Fibroblast of skin of left biceps (primary cell): ENCODE results near the gene DHTKD1.
"Not testable (repeated sequence)": the region's sequence is repeated elsewhere in the genome, so short reads cannot be mapped to it uniquely, and the experiment has no call there.

Source experiments
- DNase-seq, 2 experiments: peaks; one replicate each; pipeline ENCODE4 v3.0.0-alpha.2; 2013; ENCODE audit warnings: low read depth in 2 of 2

The DHTKD1 gene

DNA sequence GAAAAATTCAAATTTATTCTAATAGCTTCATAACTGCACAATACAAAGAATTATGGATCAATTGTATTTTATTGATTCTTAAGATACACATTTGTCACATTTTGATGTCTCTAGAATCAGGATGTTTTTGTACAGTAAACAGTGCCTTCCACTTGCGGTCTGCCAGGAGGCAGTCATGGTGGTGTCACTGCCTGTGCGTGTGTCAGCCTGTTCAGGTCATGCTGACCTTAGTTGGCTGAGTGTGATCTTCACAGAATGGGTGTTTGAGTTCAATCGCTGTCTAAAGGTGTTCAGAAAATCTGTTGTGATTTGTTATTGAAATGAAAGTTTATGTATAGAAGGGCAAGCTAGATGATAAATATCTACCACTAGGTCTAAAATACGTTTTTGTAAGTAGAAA lies 81.4 kb downstream of the DHTKD1 start:
- DNase-seq = no peak

DNA sequence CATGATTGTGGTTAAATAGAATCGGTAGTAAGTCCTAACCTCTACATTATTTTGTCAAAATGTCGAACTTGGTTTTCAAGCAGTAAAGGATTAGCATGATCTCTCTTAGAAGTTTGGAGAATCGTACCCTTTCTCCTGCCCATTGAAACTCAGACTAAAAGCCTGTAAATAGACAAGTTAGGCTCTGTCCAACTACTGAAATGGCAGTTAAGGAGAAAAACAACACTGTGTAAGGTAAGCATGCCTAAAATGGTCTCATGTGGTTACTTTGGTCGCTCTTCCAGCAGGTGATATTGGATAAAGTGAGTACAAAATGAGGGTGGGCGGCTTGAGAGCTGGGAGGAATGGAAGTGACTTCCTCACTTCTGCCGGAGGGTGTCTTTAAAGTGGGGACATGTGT lies 85.8 kb downstream of the DHTKD1 start:
- no peak for DNase-seq

DNA sequence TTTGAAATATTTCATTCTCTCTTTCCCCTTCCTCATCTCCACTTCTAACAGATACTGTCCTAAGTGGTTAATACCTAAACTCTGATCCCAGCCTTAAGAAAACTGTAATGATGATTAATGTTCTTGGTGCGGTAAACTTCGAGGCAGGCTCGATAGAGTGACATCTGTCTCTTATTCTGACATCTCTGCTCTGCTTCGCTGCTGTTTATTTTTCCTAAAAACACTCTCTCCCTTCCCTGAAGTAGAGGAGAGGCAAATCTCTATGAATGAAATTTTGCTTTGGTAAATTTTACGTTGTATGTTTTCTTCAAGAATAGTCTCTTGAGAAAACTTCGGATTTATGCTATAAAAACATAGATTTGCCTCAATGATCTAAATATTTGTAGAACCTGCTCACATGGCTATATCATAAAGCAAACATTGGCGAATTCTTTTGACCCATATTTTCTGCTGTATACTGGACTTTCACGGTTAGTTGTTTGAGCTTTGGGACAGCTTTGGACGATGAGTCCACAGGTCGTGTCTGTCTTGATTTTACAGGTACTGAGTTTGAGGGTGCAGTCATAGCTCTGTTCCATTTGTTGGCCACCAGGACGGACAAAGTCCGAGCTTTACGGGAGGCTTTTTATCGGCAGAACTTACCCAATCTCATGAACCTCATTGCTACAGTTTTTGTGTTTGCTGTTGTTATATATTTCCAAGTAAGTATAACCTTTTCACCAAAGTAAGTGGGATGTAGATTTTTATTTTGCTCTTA lies 87.8 kb downstream of the DHTKD1 start:
- DNase-seq = no peak

DNA sequence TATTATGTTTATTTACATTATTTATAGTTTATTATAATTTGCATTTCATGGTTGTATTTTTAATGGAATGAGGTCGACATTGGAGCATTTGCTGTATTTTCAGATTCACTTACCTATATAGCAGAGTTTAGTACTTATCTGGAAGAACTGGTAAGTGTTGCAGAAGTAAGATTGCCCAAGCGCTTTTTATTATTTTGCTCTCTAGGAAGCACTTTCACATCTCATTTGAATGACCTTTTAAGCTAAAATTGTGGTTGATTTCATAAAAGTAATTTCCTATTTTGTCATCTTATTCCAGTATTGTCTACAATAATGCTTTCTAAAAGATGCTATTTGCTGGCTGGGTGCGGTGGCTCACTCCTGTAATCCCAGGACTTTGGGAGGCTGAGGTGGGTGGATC lies 89.4 kb downstream of the DHTKD1 start:
- DNase-seq = no peak

DNA sequence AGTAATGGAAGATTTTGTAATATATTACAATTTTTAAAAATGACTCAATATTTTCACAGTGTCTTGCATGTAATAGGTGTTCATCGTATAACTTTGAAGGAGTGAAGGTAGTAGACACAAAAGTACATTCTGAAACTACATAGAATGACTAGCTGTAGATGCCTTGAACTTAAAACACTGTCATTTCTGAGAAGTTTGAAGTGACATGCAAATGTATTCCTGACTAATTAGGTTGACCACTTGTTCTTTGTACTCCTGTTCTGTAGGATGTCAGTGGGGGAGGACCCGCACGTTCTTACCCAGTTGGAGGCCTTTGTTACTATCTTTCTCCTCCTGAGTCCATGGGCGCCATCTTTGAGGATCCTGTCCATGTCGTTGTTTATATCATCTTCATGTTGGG lies 91.9 kb downstream of the DHTKD1 start:
- DNase-seq = no peak

DNA sequence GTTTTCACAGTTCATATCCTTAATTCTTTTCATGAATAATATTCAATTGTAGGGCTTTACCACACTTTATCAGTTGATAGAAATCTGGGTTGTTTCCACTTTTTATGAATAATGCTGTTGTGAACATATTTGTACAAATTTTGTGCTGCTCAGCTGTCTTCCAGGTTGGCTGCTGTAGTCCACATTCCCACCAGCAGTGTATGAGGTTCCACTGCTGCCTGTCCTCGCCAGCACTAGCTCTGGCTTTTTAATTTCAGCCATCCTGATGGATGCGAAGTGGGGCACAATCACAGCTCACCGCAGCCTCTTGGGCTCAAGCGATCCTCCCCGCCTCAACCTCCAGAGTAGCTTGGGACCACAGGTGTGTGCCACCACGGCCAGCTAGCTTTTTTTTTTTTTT lies 94.2 kb downstream of the DHTKD1 start:
- DNase-seq = no peak

DNA sequence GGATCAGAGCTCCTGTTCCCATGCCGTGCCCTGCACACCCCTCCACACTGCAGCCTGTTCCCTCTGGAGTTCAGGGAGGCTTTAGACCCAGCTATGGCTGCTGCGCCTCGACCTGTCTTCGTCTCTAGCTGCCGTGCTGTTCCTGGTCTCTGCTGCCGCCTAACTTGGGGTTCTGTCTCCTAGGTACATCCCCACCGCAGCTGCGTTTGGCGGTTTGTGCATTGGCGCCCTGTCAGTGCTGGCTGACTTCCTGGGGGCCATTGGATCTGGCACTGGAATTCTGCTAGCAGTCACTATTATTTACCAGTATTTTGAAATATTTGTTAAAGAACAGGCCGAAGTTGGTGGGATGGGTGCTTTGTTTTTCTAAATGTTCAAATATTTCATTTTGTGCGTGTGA lies 95.3 kb downstream of the DHTKD1 start:
- no peak for DNase-seq

DNA sequence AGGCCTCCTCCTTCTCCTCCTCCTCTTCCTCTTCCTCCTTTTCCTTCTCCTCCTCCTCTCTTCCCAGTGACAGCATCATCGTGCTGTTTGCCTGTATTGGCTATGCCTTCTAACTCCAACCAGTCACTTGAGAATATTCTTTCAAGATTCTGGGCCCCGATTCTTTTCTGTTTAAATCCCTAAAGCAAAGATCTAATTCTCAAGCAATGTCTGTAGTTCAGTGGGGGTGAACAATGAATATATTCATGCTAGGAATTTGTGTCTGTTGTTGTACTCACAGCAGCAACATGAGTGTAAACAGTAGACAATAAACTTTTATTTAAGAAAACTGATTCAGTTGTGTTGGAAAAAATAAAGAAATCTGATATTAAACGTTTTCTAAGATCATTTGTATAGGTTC lies 96.3 kb downstream of the DHTKD1 start:
- DNase-seq = no peak

DNA sequence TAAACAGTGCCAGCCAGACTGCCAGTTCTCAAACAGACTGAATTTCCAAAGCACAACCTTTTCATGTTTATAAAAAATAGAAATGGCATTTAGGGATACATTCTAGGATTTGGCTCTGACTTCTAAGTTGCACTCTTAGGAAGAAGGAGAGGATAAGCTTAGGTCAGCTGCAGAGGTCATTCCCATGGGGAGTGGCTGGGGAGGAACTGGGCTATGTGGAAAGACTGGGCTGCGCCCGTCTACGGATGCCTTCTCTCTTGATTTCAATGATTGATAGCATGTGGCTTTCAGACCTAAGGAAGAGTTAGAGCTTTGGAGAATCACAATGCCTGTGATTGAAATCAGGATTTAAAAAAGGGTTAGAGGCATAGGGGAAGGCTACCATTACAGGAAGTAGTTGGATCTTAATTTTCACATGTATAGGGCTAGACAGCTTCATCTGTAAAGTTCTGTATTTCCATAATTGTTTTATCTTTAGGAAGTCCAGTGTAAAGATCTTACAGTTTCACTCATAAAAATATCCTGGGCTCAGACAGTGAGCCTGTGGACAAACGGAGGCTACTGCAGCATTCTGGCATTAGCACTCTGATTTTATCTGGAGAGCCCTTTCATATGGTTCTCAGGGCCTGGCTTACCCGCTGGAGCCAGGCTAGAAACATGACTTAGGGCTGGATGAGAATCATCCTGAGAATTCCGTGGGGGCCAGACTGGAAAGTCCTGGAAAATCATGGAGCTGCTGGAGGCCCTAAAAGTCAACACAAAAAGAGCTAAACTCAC lies 97.4 kb downstream of the DHTKD1 start:
- DNase-seq = no peak

DNA sequence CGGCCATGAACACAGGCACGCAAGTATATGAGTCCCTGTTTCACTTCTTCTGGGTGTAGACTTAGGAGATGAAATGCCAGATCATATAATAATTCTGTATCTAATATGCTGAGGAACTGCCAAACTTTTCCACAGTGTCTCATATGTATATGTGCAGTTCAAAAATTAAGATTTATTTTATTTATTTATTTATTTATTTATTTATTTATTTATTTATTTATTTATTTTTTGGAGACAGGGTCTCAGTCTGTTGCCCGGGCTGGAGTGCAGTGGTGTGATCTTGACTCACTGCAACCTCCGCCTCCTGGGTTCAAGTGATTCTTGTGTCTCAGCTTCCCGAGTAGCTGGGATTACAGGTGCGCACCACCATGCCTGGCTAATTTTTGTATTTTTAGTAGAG lies 102.8 kb downstream of the DHTKD1 start:
- not testable (repeated sequence) for DNase-seq
